ENCODE results near the gene HS3ST5. TPM values are rescaled to one million over a fixed set of nuclear protein-coding genes. Genes with fewer than 3 reads are reported as not detected.
"Not testable (repeated sequence)": the region's sequence is repeated elsewhere in the genome, so short reads cannot be mapped to it uniquely, and the experiment has no call there.

HS3ST5 gene
- total and polyA plus RNA-seq, 7 donors = 0.01 to 2.9 (median 0.25) TPM

GRCh38 chr6:114227944-114228468, 114.8 kb downstream of the HS3ST5 start:
- no peaks in the 10 kb centered on the region for H3K27me3 ChIP-seq (ENCODE audit: insufficient read depth in 3 of 3, low read length in 2 of 3)
- no peaks in the 10 kb centered on the region for H3K9me3 ChIP-seq
- peak in 3 of 4 donors; percentile 54 to 64 (median 55) for ATAC-seq
- no peaks in the 10 kb centered on the region for H3K36me3 ChIP-seq (ENCODE audit: insufficient read depth in 1 of 2, low read depth in 1 of 2)
- intact Hi-C loops (cut with DNase I) = no loop called here
- no peak for TF ChIP-seq CTCF (IDR thresholded peaks at IDR 0.05)
- H3K27ac ChIP-seq = peak overlapping the region; percentile 59
- H3K4me1 ChIP-seq = no peaks in the 10 kb centered on the region
- 25 to 47% (median 30%) methylated on average over 2 of the region's 2 CpGs for WGBS, 3 donors
- DNase-seq = no peak
- H3K4me3 ChIP-seq = peak overlapping the region; percentile 53

- ATAC-seq (peak in 1 of 4 donors; percentile 44), DNase-seq (no peak)
- Histone ChIP-seq H3K4me1 (no peaks in the 10 kb centered on the region), H3K9me3 (no peaks in the 10 kb centered on the region), H3K27ac (peak overlapping the region; percentile 2), H3K36me3 (ENCODE audit: insufficient read depth in 1 of 2, low read depth in 1 of 2) (no peaks in the 10 kb centered on the region), H3K4me3 (peak overlapping the region; percentile 17), H3K27me3 (ENCODE audit: insufficient read depth in 3 of 3, low read length in 2 of 3) (no peaks in the 10 kb centered on the region)
- WGBS, 3 donors = 37 to 40% (median 37%) methylated on average over 2 of the region's 2 CpGs
- intact Hi-C loops (cut with DNase I) = no loop called here
- no peak for TF ChIP-seq CTCF (IDR thresholded peaks at IDR 0.05)
These were observed 122.6 kb downstream of the HS3ST5 start for GRCh38 chr6:114220241-114220640.

GRCh38 chr6:114218437-114219340, 124.1 kb downstream of the HS3ST5 start:
- no peak for TF ChIP-seq CTCF (IDR thresholded peaks at IDR 0.05)
- no peaks in the 10 kb centered on the region for H3K9me3 ChIP-seq
- H3K4me1 ChIP-seq = no peaks in the 10 kb centered on the region
- intact Hi-C loops (cut with DNase I) = no loop called here
- DNase-seq (no peak), ATAC-seq (no peak)
- peak overlapping the region; percentile 73 for H3K27ac ChIP-seq
- WGBS, 3 donors = 79 to 81% (median 79%) methylated on average over 8 of the region's 8 CpGs
- peak overlapping the region; percentile 19 for H3K4me3 ChIP-seq
- no peaks in the 10 kb centered on the region for H3K36me3 ChIP-seq (ENCODE audit: insufficient read depth in 1 of 2, low read depth in 1 of 2)
- no peaks in the 10 kb centered on the region for H3K27me3 ChIP-seq (ENCODE audit: insufficient read depth in 3 of 3, low read length in 2 of 3)

- intact Hi-C loops (cut with DNase I); H3K27me3 ChIP-seq (ENCODE audit: insufficient read depth in 3 of 3, low read length in 2 of 3); H3K36me3 ChIP-seq (ENCODE audit: insufficient read depth in 1 of 2, low read depth in 1 of 2); H3K9me3 ChIP-seq; H3K4me1 ChIP-seq: not testable (repeated sequence)
- DNase-seq (peak in 1 of 2 donors; percentile 15), ATAC-seq (peak in 3 of 4 donors; percentile 50 to 69 (median 66))
- 56 to 70% (median 62%) methylated on average over 10 of the region's 10 CpGs for WGBS, 3 donors
- H3K27ac ChIP-seq = peak overlapping the region; percentile 73
- H3K4me3 ChIP-seq = peak overlapping the region; percentile 19
These were observed 124.8 kb downstream of the HS3ST5 start for GRCh38 chr6:114217996-114218395.

- Histone ChIP-seq H3K9me3 (no peaks in the 10 kb centered on the region), H3K4me3 (peak overlapping the region; percentile 19), H3K36me3 (ENCODE audit: insufficient read depth in 1 of 2, low read depth in 1 of 2) (no peaks in the 10 kb centered on the region), H3K4me1 (no peaks in the 10 kb centered on the region), H3K27ac (peak overlapping the region; percentile 73), H3K27me3 (ENCODE audit: insufficient read depth in 3 of 3, low read length in 2 of 3) (no peaks in the 10 kb centered on the region)
- WGBS, 3 donors = 28 to 51% (median 40%) methylated on average over 3 of the region's 3 CpGs
- no peak for TF ChIP-seq CTCF (IDR thresholded peaks at IDR 0.05)
- intact Hi-C loops (cut with DNase I) = no loop called here
- DNase-seq = peak in 1 of 2 donors; percentile 14
- peak; percentile 86 to 95 (median 92) for ATAC-seq
These were observed 125.9 kb downstream of the HS3ST5 start for GRCh38 chr6:114216789-114217467.

Measured in psoas muscle (tissue), 8 donors.